IMR-90 (cell line): ENCODE measurements around the gene SRPK2.

Source experiments
- CEBPB ChIP-seq: IDR thresholded peaks from 2 replicates; pipeline ENCODE4 v1.6.1; 2012; ENCODE audit warnings: low read depth, low read length, improper control_type of control experiment
- CHD1 ChIP-seq: IDR thresholded peaks from 2 replicates; pipeline ENCODE4 v1.6.1; 2012; ENCODE audit warnings: low read depth, low read length, improper control_type of control experiment
- CTCF ChIP-seq: conservative IDR thresholded peaks from 2 replicates; pipeline ENCODE4 v1.5.1; 2012; ENCODE audit warnings: mild to moderate bottlenecking, low read depth, low read length, improper control_type of control experiment
- ELK1 ChIP-seq: fragments of 150-350 bp; IDR thresholded peaks from 2 replicates; pipeline ENCODE4 v1.6.1; 2016; ENCODE audit warnings: low read depth, mild to moderate bottlenecking, low read length, moderate library complexity, borderline replicate concordance
- FOS ChIP-seq: fragments of 150-350 bp; IDR thresholded peaks from 2 replicates; pipeline ENCODE4 v1.6.1; 2016; ENCODE audit warnings: low read depth, low read length
- MAFK ChIP-seq: IDR thresholded peaks from 2 replicates; pipeline ENCODE4 v1.6.1; 2012; ENCODE audit warnings: low read depth, low read length, improper control_type of control experiment
- MAZ ChIP-seq: IDR thresholded peaks from 2 replicates; pipeline ENCODE4 v1.6.1; 2012; ENCODE audit warnings: low read depth, mild to moderate bottlenecking, low read length, improper control_type of control experiment, moderate library complexity, borderline replicate concordance
- MXI1 ChIP-seq: IDR thresholded peaks from 2 replicates; pipeline ENCODE4 v1.6.1; 2012; ENCODE audit warnings: low read depth, mild to moderate bottlenecking, low read length, moderate library complexity, borderline replicate concordance
- POLR2A ChIP-seq: IDR thresholded peaks from 2 replicates; pipeline ENCODE4 v1.6.1; 2012; ENCODE audit warnings: mild to moderate bottlenecking, low read depth, low read length
- RCOR1 ChIP-seq: IDR thresholded peaks from 2 replicates; pipeline ENCODE4 v1.6.1; 2012; ENCODE audit warnings: mild to moderate bottlenecking, low read length, improper control_type of control experiment; ENCODE audit not compliant: insufficient replicate concordance
- RFX5 ChIP-seq: IDR thresholded peaks from 2 replicates; pipeline ENCODE4 v1.8.0; 2012; ENCODE audit warnings: low read depth, mild to moderate bottlenecking, low read length, moderate library complexity
- SMC3 ChIP-seq: fragments of 150-350 bp; IDR thresholded peaks from 2 replicates; pipeline ENCODE4 v1.6.1; 2016; ENCODE audit warnings: low read depth, mild to moderate bottlenecking, antibody characterized with exemption, low read length, moderate library complexity

DNA sequence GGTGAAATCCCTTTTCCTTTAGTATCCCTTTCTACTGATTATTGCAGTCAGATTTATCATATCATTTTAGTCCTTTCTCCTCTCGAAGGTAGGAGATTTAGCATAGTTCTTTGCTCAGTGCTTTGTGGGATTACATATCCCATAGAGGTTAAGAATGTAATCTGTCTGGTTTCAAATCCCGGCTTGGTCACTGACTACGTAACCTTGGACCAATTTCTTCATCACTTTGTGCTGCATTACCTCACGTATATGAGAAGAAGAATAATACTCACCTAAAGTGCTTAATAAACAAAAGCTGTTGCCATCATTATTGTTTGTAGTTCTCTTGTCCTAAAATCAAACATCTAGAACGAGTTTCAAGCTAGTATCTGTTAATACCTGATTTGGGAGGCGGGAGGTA lies 300.7 kb downstream of the SRPK2 start:
- no peak for TF ChIP-seq ELK1
- no peak for TF ChIP-seq CTCF
- TF ChIP-seq CEBPB, result no peak
- TF ChIP-seq MXI1, result no peak
- no peak for TF ChIP-seq POLR2A
- no peak for TF ChIP-seq RCOR1
- TF ChIP-seq MAZ, result no peak
- TF ChIP-seq SMC3, result no peak
- no peak for TF ChIP-seq MAFK
- TF ChIP-seq FOS, result no peak
- no peak for TF ChIP-seq RFX5
- TF ChIP-seq CHD1, result no peak
